ENCODE data around the gene VTI1A. TPM values are rescaled to one million over a fixed set of nuclear protein-coding genes. Genes with fewer than 3 reads are reported as not detected.

Gene VTI1A
- total RNA-seq, 6 donors from 2014 or later, result 29.5 to 247 (median 43.0) TPM

GRCh38 chr10:112434988-112435619 is 11.9 kb upstream of the VTI1A start:
- DNase-seq (no peak), ATAC-seq (ENCODE audit: low FRiP score in 2 of 2) (no peak)
- Histone ChIP-seq H3K4me3 (no peak overlapping the region), H3K36me3 (peaks cover 12 to 94% (median 57%) of the 10 kb centered on the region in 4 donors), H3K9me3 (no peaks in the 10 kb centered on the region), H3K27ac (no peak overlapping the region), H3K27me3 (no peaks in the 10 kb centered on the region), H3K4me1 (no peaks in the 10 kb centered on the region)
- 88% methylated on average over 2 of the region's 2 CpGs for WGBS, 2 donors
- TF ChIP-seq, protein P1, sequence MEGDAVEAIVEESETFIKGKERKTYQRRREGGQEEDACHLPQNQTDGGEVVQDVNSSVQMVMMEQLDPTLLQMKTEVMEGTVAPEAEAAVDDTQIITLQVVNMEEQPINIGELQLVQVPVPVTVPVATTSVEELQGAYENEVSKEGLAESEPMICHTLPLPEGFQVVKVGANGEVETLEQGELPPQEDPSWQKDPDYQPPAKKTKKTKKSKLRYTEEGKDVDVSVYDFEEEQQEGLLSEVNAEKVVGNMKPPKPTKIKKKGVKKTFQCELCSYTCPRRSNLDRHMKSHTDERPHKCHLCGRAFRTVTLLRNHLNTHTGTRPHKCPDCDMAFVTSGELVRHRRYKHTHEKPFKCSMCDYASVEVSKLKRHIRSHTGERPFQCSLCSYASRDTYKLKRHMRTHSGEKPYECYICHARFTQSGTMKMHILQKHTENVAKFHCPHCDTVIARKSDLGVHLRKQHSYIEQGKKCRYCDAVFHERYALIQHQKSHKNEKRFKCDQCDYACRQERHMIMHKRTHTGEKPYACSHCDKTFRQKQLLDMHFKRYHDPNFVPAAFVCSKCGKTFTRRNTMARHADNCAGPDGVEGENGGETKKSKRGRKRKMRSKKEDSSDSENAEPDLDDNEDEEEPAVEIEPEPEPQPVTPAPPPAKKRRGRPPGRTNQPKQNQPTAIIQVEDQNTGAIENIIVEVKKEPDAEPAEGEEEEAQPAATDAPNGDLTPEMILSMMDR (IDR thresholded peaks at IDR 0.05), result peak in 5 of 6 experiments; percentile 9 to 52 (median 45)
- TF ChIP-seq EP300 (IDR thresholded peaks at IDR 0.05), result no peak

DNA sequence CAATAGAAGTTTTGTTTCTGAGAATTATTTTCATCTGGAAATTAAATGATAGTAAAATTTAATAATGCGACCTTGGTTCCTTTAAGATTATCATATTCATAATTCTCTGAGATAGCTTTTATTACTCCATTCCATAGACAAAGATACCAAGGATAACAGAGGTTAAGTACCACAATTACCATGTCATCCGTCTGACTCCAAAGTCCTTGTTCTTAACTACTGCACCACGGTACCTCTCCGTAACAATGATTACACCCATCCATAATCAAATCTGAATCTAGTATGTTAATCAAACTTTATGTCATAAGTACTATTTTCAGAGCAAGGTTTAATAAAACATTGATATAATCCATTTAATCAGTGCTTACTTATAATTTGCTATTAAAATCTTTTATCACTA is 8.7 kb upstream of the VTI1A start:
- 96% methylated on average over 4 of the region's 4 CpGs for WGBS, 2 donors
- Histone ChIP-seq H3K27ac (no peak overlapping the region), H3K4me3 (no peak overlapping the region), H3K27me3 (no peaks in the 10 kb centered on the region), H3K9me3 (no peaks in the 10 kb centered on the region), H3K4me1 (no peaks in the 10 kb centered on the region), H3K36me3 (peaks cover 5 to 89% (median 56%) of the 10 kb centered on the region in 4 donors)
- ATAC-seq (ENCODE audit: low FRiP score in 2 of 2), result no peak
- no peak for TF ChIP-seq POLR2A (IDR thresholded peaks at IDR 0.05)
- no peak for TF ChIP-seq POLR2AphosphoS5 (IDR thresholded peaks at IDR 0.05)
- TF ChIP-seq, protein P1 (IDR thresholded peaks at IDR 0.05), result no peak
- no peak for TF ChIP-seq EP300 (IDR thresholded peaks at IDR 0.05)
- DNase-seq, result no peak

- TF ChIP-seq EP300 (IDR thresholded peaks at IDR 0.05) (no peak), POLR2A (IDR thresholded peaks at IDR 0.05) (no peak), POLR2AphosphoS5 (IDR thresholded peaks at IDR 0.05) (no peak)
- TF ChIP-seq, protein P1 (IDR thresholded peaks at IDR 0.05), result no peak
- Histone ChIP-seq H3K27me3 (no peaks in the 10 kb centered on the region), H3K9me3 (no peaks in the 10 kb centered on the region), H3K27ac (no peak overlapping the region), H3K4me3 (no peak overlapping the region), H3K36me3 (peaks cover 5 to 81% (median 45%) of the 10 kb centered on the region in 4 donors), H3K4me1 (peaks cover 9 to 10% (median 9%) of the 10 kb centered on the region in 4 donors)
- ATAC-seq (ENCODE audit: low FRiP score in 2 of 2) (no peak), DNase-seq (no peak)
- 94 to 100% methylated on average over 1 of the region's 1 CpG for WGBS, 2 donors
Observed at GRCh38 chr10:112441520-112441919, 5.5 kb upstream of the VTI1A start.

DNA sequence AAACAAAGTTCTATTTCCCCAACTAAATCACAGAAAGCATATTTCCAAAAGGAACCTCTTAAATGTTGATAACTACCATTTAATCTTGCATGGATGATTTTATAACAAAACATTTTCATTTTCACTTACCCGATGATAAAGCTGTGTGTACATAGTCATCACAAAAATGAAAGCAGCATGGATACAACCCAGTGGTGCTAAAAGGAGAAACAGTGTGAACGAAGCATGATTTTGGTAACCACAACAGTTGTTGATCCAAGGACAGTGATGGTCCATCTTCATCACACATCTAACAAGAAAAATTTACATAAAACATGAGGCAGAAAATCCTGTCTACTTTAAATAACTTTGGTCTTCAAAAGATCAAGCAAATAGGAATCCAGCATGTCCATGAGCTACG is 5.0 kb upstream of the VTI1A start:
- TF ChIP-seq EP300 (IDR thresholded peaks at IDR 0.05), result no peak
- no peaks in the 10 kb centered on the region for H3K27me3 ChIP-seq
- no peak for DNase-seq
- WGBS, 2 donors, result 47 to 49% methylated on average over 3 of the region's 3 CpGs
- no peak overlapping the region for H3K27ac ChIP-seq
- no peaks in the 10 kb centered on the region for H3K9me3 ChIP-seq
- no peak for ATAC-seq (ENCODE audit: low FRiP score in 2 of 2)
- no peak overlapping the region for H3K4me3 ChIP-seq
- peaks cover 9 to 10% (median 9%) of the 10 kb centered on the region in 4 donors for H3K4me1 ChIP-seq
- peaks cover 5 to 76% (median 40%) of the 10 kb centered on the region in 4 donors for H3K36me3 ChIP-seq

GRCh38 chr10:112446055-112446854 is 760 bp upstream of the VTI1A start:
- H3K4me1 ChIP-seq, result peaks cover 19 to 29% (median 24%) of the 10 kb centered on the region in 4 donors
- ATAC-seq (ENCODE audit: low FRiP score in 2 of 2) (peak in 1 of 2 donors; percentile 39), DNase-seq (peak in 1 of 2 donors; percentile 24)
- no peaks in the 10 kb centered on the region for H3K27me3 ChIP-seq
- H3K36me3 ChIP-seq, result peaks cover 0 to 38% (median 9%) of the 10 kb centered on the region in 4 donors
- no peak for TF ChIP-seq EP300 (IDR thresholded peaks at IDR 0.05)
- TF ChIP-seq POLR2A (IDR thresholded peaks at IDR 0.05), result peak in 1 of 4 donors; percentile 31
- TF ChIP-seq, protein P1 (IDR thresholded peaks at IDR 0.05), result no peak
- no peak for TF ChIP-seq POLR2AphosphoS5 (IDR thresholded peaks at IDR 0.05)
- peak overlapping the region; percentile 91 to 96 (median 94) for H3K27ac ChIP-seq
- 3 to 5% methylated on average over 20 of the region's 20 CpGs for WGBS, 2 donors
- H3K4me3 ChIP-seq, result peak overlapping the region; percentile 50 to 92 (median 75)
- no peaks in the 10 kb centered on the region for H3K9me3 ChIP-seq

Data from upper lobe of left lung (tissue), 6 donors.